Stimulated activated naive CD4-positive, alpha-beta T cell treated with Interleukin-2 at 50 U/mL for 16 hours (primary cell): ENCODE measurements around the gene DLGAP1.

Source experiments
- DNase-seq: peaks from one replicate; lab custom pipeline; 2025; lab: John Stamatoyannopoulos, UW

The DLGAP1 gene

GRCh38 chr18:3900327-3900726 lies 554.8 kb downstream of the DLGAP1 start:
- DNase-seq = no peak

GRCh38 chr18:3898861-3899613 lies 556.1 kb downstream of the DLGAP1 start:
- DNase-seq = no peak

- no peak for DNase-seq
Observed at GRCh38 chr18:3892152-3892551, 563.0 kb downstream of the DLGAP1 start.

- no peak for DNase-seq
Observed at GRCh38 chr18:3891245-3891644, 563.9 kb downstream of the DLGAP1 start.

GRCh38 chr18:3889803-3890202 lies 565.3 kb downstream of the DLGAP1 start:
- no peak for DNase-seq

GRCh38 chr18:3889121-3889520 lies 566.0 kb downstream of the DLGAP1 start:
- DNase-seq = no peak

- DNase-seq = no peak
Observed at GRCh38 chr18:3886575-3887322, 568.4 kb downstream of the DLGAP1 start.

- DNase-seq = no peak
Observed at GRCh38 chr18:3885209-3885792, 569.8 kb downstream of the DLGAP1 start.

GRCh38 chr18:3879836-3880120 lies 575.3 kb downstream of the DLGAP1 start:
- DNase-seq = no peak

- DNase-seq = no peak
Observed at GRCh38 chr18:3879114-3879835, 575.8 kb downstream of the DLGAP1 start.

- DNase-seq = no peak
Observed at GRCh38 chr18:3878401-3878800, 576.7 kb downstream of the DLGAP1 start.

GRCh38 chr18:3877678-3878077 lies 577.4 kb downstream of the DLGAP1 start:
- no peak for DNase-seq

- DNase-seq = no peak
Observed at GRCh38 chr18:3875961-3876360, 579.1 kb downstream of the DLGAP1 start.

- DNase-seq = no peak
Observed at GRCh38 chr18:3875376-3875775, 579.7 kb downstream of the DLGAP1 start.

GRCh38 chr18:3874581-3874980 lies 580.5 kb downstream of the DLGAP1 start:
- no peak for DNase-seq

GRCh38 chr18:3874125-3874524 lies 581.0 kb downstream of the DLGAP1 start:
- no peak for DNase-seq

- DNase-seq = no peak
Observed at GRCh38 chr18:3873698-3874097, 581.4 kb downstream of the DLGAP1 start.

GRCh38 chr18:3873211-3873610 lies 581.9 kb downstream of the DLGAP1 start:
- no peak for DNase-seq

- no peak for DNase-seq
Observed at GRCh38 chr18:3872641-3873040, 582.5 kb downstream of the DLGAP1 start.

- DNase-seq = no peak
Observed at GRCh38 chr18:3871687-3872086, 583.4 kb downstream of the DLGAP1 start.

- no peak for DNase-seq
Observed at GRCh38 chr18:3870914-3871313, 584.2 kb downstream of the DLGAP1 start.

- DNase-seq = no peak
Observed at GRCh38 chr18:3869848-3870247, 585.3 kb downstream of the DLGAP1 start.

GRCh38 chr18:3867864-3868311 lies 587.2 kb downstream of the DLGAP1 start:
- DNase-seq = no peak
